GM23338 (cell line): ENCODE measurements around the gene AFF3. TPM values are rescaled to one million over a fixed set of nuclear protein-coding genes. Genes with fewer than 3 reads are reported as not detected.

Experiments
- ATAC-seq: fragments of 200-7000 bp; cut with Tn5 transposase; 3 replicates; pipeline ENCODE4 v1.9.1; 2020
- DNase-seq: peaks from one replicate; pipeline ENCODE4 v3.0.0-alpha.2; 2015; ENCODE audit warnings: low spot score
- H2AFZ ChIP-seq: fragments of 200-600 bp; sonication (generic); 2 replicates; pipeline ENCODE4 v1.8.0; 2016; ENCODE audit warnings: antibody characterized with exemption, mild to moderate bottlenecking, moderate library complexity
- H3F3A ChIP-seq: fragments of 200-600 bp; sonication (generic); replicated peaks from 2 replicates; pipeline ENCODE4 v1.8.0; 2017; ENCODE audit warnings: antibody characterized with exemption, mixed run types, low read depth
- H3K27ac ChIP-seq: fragments of 200-600 bp; sonication (generic); 2 replicates; pipeline ENCODE4 v1.6.1; 2016; ENCODE audit warnings: low read depth
- H3K27me3 ChIP-seq: fragments of 200-600 bp; sonication (generic); 2 replicates; pipeline ENCODE4 v1.8.0; 2016; ENCODE audit warnings: mild to moderate bottlenecking, mixed run types, moderate library complexity; ENCODE audit not compliant: insufficient read depth
- H3K36me3 ChIP-seq: fragments of 200-600 bp; sonication (generic); 2 replicates; pipeline ENCODE4 v1.8.0; 2016; ENCODE audit warnings: mild to moderate bottlenecking; ENCODE audit not compliant: insufficient read depth
- H3K4me1 ChIP-seq: fragments of 200-600 bp; sonication (generic); 2 replicates; pipeline ENCODE4 v1.8.0; 2016; ENCODE audit warnings: mild to moderate bottlenecking, moderate library complexity; ENCODE audit not compliant: insufficient read depth
- H3K4me2 ChIP-seq: fragments of 200-600 bp; sonication (generic); 2 replicates; pipeline ENCODE4 v1.7.1; 2017; ENCODE audit warnings: mixed run types
- H3K4me3 ChIP-seq: fragments of 200-600 bp; sonication (generic); 2 replicates; pipeline ENCODE4 v1.6.1; 2016; ENCODE audit warnings: mixed run types
- H3K79me2 ChIP-seq: fragments of 200-600 bp; sonication (generic); replicated peaks from 2 replicates; pipeline ENCODE4 v1.8.0; 2017; ENCODE audit warnings: mild to moderate bottlenecking; ENCODE audit not compliant: insufficient read depth
- H3K9me2 ChIP-seq: fragments of 200-600 bp; sonication (generic); 2 replicates; pipeline ENCODE4 v1.8.0; 2017; ENCODE audit not compliant: insufficient read depth
- H4K20me1 ChIP-seq: fragments of 200-600 bp; sonication (generic); replicated peaks from 2 replicates; pipeline ENCODE4 v1.8.0; 2017; ENCODE audit warnings: mild to moderate bottlenecking; ENCODE audit not compliant: insufficient read depth
- H3K27ac Mint-ChIP-seq: 2 replicates; pipeline ENCODE4 v1.8.0; 2020; ENCODE audit warnings: inconsistent platforms, mild to moderate bottlenecking, moderate library complexity, mixed read lengths
- H3K27me3 Mint-ChIP-seq: 3 replicates; pipeline ENCODE4 v1.8.0; 2022; ENCODE audit warnings: low read depth, mild to moderate bottlenecking, moderate library complexity, mixed read lengths, inconsistent platforms; ENCODE audit not compliant: insufficient read depth, poor library complexity
- H3K36me3 Mint-ChIP-seq: 3 replicates; pipeline ENCODE4 v1.8.0; 2021; ENCODE audit warnings: low read depth, mild to moderate bottlenecking, inconsistent platforms, moderate library complexity, mixed read lengths
- H3K4me1 Mint-ChIP-seq: 3 replicates; pipeline ENCODE4 v1.8.0; 2020; ENCODE audit warnings: mild to moderate bottlenecking, inconsistent platforms, mixed read lengths
- H3K4me3 Mint-ChIP-seq: 3 replicates; pipeline ENCODE4 v1.8.0; 2021; ENCODE audit warnings: moderate library complexity, mild to moderate bottlenecking, inconsistent platforms, mixed read lengths
- H3K9me3 Mint-ChIP-seq: 3 replicates; pipeline ENCODE4 v1.8.0; 2020; ENCODE audit warnings: moderate library complexity, mild to moderate bottlenecking, inconsistent platforms, mixed read lengths
- CREB1 ChIP-seq: fragments of 250-450 bp; sonication (Bioruptor Pico); IDR thresholded peaks from 2 replicates; pipeline ENCODE4 v1.5.0; 2020; ENCODE audit warnings: low read depth, mild to moderate bottlenecking, moderate library complexity
- EZH2phosphoT487 ChIP-seq: fragments of 200-600 bp; sonication (generic); IDR thresholded peaks from one replicate; pipeline ENCODE4 v1.8.1; 2018; ENCODE audit warnings: antibody characterized with exemption; ENCODE audit not compliant: unreplicated experiment
- JUNB ChIP-seq: IDR thresholded peaks from one replicate; pipeline ENCODE4 v1.6.1; 2016; ENCODE audit warnings: antibody characterized with exemption; ENCODE audit not compliant: unreplicated experiment
- NANOG ChIP-seq: IDR thresholded peaks from 2 replicates; pipeline ENCODE4 v1.6.1; 2016; ENCODE audit warnings: antibody characterized with exemption, borderline replicate concordance
- POLR2AphosphoS5 ChIP-seq: IDR thresholded peaks from 2 replicates; pipeline ENCODE4 v1.6.1; 2016; ENCODE audit warnings: antibody characterized with exemption, low read depth
- STAT1 ChIP-seq: IDR thresholded peaks from one replicate; pipeline ENCODE4 v1.6.1; 2016; ENCODE audit warnings: antibody characterized with exemption; ENCODE audit not compliant: unreplicated experiment
- ZNF114 ChIP-seq: fragments of 250-450 bp; sonication (Bioruptor Pico); IDR thresholded peaks from 2 replicates; pipeline ENCODE4 v1.5.0; 2020; ENCODE audit warnings: mild to moderate bottlenecking, moderate library complexity
- ZNF331 ChIP-seq: fragments of 250-450 bp; sonication (Bioruptor Pico); IDR thresholded peaks from 2 replicates; pipeline ENCODE4 v1.5.0; 2020; ENCODE audit warnings: low read depth, mild to moderate bottlenecking, moderate library complexity
- polyA plus RNA-seq: library from polyadenylated mRNA; unstranded; fragments of >200 nt; fragmentation: Nextera tagmentation; extraction: Ambion mirVana; gene quantifications from 2 replicates; pipeline ENCODE4 v1.2.1, GENCODE V29; 2016
- total RNA-seq: library from RNA; depleted of rRNA; stranded (reverse); fragments of >200 nt; shearing (Covaris generic); gene quantifications from 2 replicates; pipeline ENCODE4 v1.2.3, GENCODE V29; 2014
- TF ChIP-seq, protein P1 (sequence below): IDR thresholded peaks from one replicate; pipeline ENCODE4 v1.6.1; 2018; ENCODE audit warnings: antibody characterized with exemption; ENCODE audit not compliant: unreplicated experiment

AFF3 gene
- total and polyA plus RNA-seq, 2 experiments from 2014 or later = 0.73 to 1.4 TPM

DNA sequence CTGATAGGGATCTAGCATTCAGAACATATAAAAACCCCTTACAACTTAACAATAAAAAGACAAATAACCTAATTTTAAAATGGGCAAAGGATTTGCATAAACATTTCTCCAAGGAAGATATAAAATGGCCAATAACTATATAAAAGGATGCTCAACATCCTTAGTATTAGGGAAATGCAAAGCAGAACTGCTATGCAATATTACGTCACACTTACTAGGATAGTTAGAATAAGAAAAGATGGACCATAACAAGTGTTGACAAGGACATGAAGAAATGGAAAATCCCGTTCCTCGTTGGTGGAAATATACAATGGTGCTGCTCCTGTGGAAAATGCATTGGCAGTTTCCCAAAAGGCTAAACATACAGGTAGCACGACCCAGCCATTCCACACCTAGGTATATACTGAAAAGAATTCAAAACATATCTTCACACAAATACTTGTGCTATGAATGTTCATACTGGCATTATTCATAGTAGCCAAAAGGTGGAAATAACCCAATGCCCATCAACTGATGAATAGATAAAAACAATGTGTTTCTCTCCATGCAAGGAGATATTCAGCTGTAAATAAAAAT, 604.4 kb downstream of the AFF3 start:
- no peaks in the 10 kb centered on the region for H3K27me3 ChIP-seq
- H4K20me1 ChIP-seq = no peaks in the 10 kb centered on the region
- TF ChIP-seq, protein P1, sequence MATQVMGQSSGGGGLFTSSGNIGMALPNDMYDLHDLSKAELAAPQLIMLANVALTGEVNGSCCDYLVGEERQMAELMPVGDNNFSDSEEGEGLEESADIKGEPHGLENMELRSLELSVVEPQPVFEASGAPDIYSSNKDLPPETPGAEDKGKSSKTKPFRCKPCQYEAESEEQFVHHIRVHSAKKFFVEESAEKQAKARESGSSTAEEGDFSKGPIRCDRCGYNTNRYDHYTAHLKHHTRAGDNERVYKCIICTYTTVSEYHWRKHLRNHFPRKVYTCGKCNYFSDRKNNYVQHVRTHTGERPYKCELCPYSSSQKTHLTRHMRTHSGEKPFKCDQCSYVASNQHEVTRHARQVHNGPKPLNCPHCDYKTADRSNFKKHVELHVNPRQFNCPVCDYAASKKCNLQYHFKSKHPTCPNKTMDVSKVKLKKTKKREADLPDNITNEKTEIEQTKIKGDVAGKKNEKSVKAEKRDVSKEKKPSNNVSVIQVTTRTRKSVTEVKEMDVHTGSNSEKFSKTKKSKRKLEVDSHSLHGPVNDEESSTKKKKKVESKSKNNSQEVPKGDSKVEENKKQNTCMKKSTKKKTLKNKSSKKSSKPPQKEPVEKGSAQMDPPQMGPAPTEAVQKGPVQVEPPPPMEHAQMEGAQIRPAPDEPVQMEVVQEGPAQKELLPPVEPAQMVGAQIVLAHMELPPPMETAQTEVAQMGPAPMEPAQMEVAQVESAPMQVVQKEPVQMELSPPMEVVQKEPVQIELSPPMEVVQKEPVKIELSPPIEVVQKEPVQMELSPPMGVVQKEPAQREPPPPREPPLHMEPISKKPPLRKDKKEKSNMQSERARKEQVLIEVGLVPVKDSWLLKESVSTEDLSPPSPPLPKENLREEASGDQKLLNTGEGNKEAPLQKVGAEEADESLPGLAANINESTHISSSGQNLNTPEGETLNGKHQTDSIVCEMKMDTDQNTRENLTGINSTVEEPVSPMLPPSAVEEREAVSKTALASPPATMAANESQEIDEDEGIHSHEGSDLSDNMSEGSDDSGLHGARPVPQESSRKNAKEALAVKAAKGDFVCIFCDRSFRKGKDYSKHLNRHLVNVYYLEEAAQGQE = no peak
- no peak for TF ChIP-seq ZNF331 (CRISPR knock-in tag)
- H3K4me3 ChIP-seq = no peak overlapping the region
- H3K36me3 Mint-ChIP-seq = peaks cover 5% of the 10 kb centered on the region; the same call in 1 of the 3 replicates
- no peak overlapping the region for H3K27ac ChIP-seq
- H3K4me1 ChIP-seq = no peaks in the 10 kb centered on the region
- ATAC-seq = no peak
- no peaks in the 10 kb centered on the region for H3K4me1 Mint-ChIP-seq
- H2AFZ ChIP-seq = no peak overlapping the region
- no peak for DNase-seq
- H3K27ac Mint-ChIP-seq = no peak overlapping the region
- H3F3A ChIP-seq = no peaks in the 10 kb centered on the region
- no peaks in the 10 kb centered on the region for H3K79me2 ChIP-seq
- H3K9me3 Mint-ChIP-seq = peaks cover 13% of the 10 kb centered on the region
- H3K36me3 ChIP-seq = no peaks in the 10 kb centered on the region
- no peaks in the 10 kb centered on the region for H3K9me2 ChIP-seq
- H3K4me3 Mint-ChIP-seq = no peak overlapping the region
- no peak overlapping the region for H3K4me2 ChIP-seq
- peaks cover 3% of the 10 kb centered on the region for H3K27me3 Mint-ChIP-seq

DNA sequence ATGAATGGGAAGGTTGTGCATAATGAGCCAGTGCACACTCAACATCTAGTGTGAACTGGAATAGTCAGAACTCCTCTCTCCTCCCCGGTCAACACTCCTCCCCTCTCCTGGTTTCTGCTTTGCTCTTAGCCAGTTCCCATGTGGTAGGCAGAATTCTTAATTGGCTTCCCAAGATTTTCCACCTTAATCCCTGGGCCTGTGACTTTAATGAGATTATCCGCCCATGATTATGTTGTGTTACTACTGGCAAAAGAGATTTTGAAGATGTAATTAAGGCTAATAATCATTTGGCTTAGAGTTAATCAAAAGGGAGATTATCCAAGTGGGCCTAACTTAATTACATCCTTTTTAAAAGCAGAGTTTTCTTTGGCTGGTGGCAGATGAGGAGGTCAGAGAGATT, 618.3 kb downstream of the AFF3 start:
- ATAC-seq (no peak), DNase-seq (no peak)
- no peak overlapping the region for H3K4me3 Mint-ChIP-seq
- H3K36me3 Mint-ChIP-seq = no peaks in the 10 kb centered on the region; the same call in 2 of the 3 replicates
- Histone ChIP-seq H2AFZ (no peak overlapping the region), H3K4me3 (no peak overlapping the region), H3K79me2 (no peaks in the 10 kb centered on the region), H3K9me2 (no peaks in the 10 kb centered on the region), H3K27me3 (no peaks in the 10 kb centered on the region), H3K4me2 (no peak overlapping the region), H3K4me1 (no peaks in the 10 kb centered on the region), H4K20me1 (no peaks in the 10 kb centered on the region), H3K36me3 (no peaks in the 10 kb centered on the region), H3F3A (no peaks in the 10 kb centered on the region), H3K27ac (no peak overlapping the region)
- no peaks in the 10 kb centered on the region for H3K4me1 Mint-ChIP-seq
- H3K27me3 Mint-ChIP-seq = peaks cover 2% of the 10 kb centered on the region
- H3K9me3 Mint-ChIP-seq = peaks cover 3% of the 10 kb centered on the region; the same call in 1 of the 3 replicates
- no peak overlapping the region for H3K27ac Mint-ChIP-seq
- no peak for TF ChIP-seq CREB1 (CRISPR knock-in tag)
- TF ChIP-seq ZNF331 (CRISPR knock-in tag) = no peak
- TF ChIP-seq JUNB = no peak
- TF ChIP-seq STAT1 = no peak
- TF ChIP-seq, protein P1 = no peak
- no peak for TF ChIP-seq EZH2phosphoT487
- TF ChIP-seq NANOG = no peak
- TF ChIP-seq ZNF114 (CRISPR knock-in tag) = no peak
- TF ChIP-seq POLR2AphosphoS5 = no peak
